ENCODE data around the gene CCDC33. TPM values are rescaled to one million over a fixed set of nuclear protein-coding genes. Genes with fewer than 3 reads are reported as not detected.

The CCDC33 gene
- total RNA-seq, 1 donor from 2014 or later = not detected

- no peak for DNase-seq (ENCODE audit: extremely low spot score, unreplicated experiment)
- H3K27ac Mint-ChIP-seq (ENCODE audit: unreplicated experiment) = peak overlapping the region; percentile 59
- peaks cover 74% of the 10 kb centered on the region for H3K4me1 Mint-ChIP-seq (ENCODE audit: unreplicated experiment)
- H3K27me3 Mint-ChIP-seq (ENCODE audit: unreplicated experiment) = no peaks in the 10 kb centered on the region
- H3K36me3 Mint-ChIP-seq (ENCODE audit: unreplicated experiment) = no peaks in the 10 kb centered on the region
- TF ChIP-seq CTCF (IDR thresholded peaks at IDR 0.05) = no peak
- H3K4me3 Mint-ChIP-seq (ENCODE audit: unreplicated experiment) = no peak overlapping the region
- no peaks in the 10 kb centered on the region for H3K9me3 Mint-ChIP-seq (ENCODE audit: unreplicated experiment)
These were observed 32.2 kb upstream of the CCDC33 start for GRCh38 chr15:74203914-74204431.

DNA sequence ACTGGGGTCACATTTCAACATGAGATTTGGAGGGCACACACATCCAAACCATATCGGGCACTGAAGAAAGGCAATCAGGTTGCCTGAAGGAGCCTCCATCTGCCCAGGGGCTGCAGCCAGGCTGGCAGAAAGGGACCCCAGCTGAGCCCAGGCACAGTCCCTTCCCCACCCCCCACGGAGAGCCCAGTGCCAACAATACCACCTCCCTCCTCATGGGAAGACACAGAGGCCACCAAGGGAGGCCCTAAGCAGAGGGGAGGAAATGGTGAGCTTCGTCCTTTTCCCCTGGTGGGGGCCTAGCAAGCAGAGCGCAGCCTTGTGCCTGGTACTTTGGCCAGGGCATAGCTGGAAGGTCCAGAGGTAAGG, 30.6 kb upstream of the CCDC33 start:
- no peak overlapping the region for H3K4me3 Mint-ChIP-seq (ENCODE audit: unreplicated experiment)
- no peak for DNase-seq (ENCODE audit: extremely low spot score, unreplicated experiment)
- no peaks in the 10 kb centered on the region for H3K27me3 Mint-ChIP-seq (ENCODE audit: unreplicated experiment)
- TF ChIP-seq CTCF (IDR thresholded peaks at IDR 0.05) = no peak
- H3K27ac Mint-ChIP-seq (ENCODE audit: unreplicated experiment) = no peak overlapping the region
- no peaks in the 10 kb centered on the region for H3K36me3 Mint-ChIP-seq (ENCODE audit: unreplicated experiment)
- peaks cover 78% of the 10 kb centered on the region for H3K4me1 Mint-ChIP-seq (ENCODE audit: unreplicated experiment)
- H3K9me3 Mint-ChIP-seq (ENCODE audit: unreplicated experiment) = no peaks in the 10 kb centered on the region

- H3K27me3 Mint-ChIP-seq (ENCODE audit: unreplicated experiment) = no peaks in the 10 kb centered on the region
- H3K36me3 Mint-ChIP-seq (ENCODE audit: unreplicated experiment) = no peaks in the 10 kb centered on the region
- TF ChIP-seq CTCF (IDR thresholded peaks at IDR 0.05) = no peak
- H3K9me3 Mint-ChIP-seq (ENCODE audit: unreplicated experiment) = no peaks in the 10 kb centered on the region
- H3K4me1 Mint-ChIP-seq (ENCODE audit: unreplicated experiment) = peaks cover 65% of the 10 kb centered on the region
- DNase-seq (ENCODE audit: extremely low spot score, unreplicated experiment) = no peak
- no peak overlapping the region for H3K27ac Mint-ChIP-seq (ENCODE audit: unreplicated experiment)
- no peak overlapping the region for H3K4me3 Mint-ChIP-seq (ENCODE audit: unreplicated experiment)
These were observed 29.3 kb upstream of the CCDC33 start for GRCh38 chr15:74206801-74207281.

GRCh38 chr15:74207652-74208440, 28.3 kb upstream of the CCDC33 start:
- H3K27me3 Mint-ChIP-seq (ENCODE audit: unreplicated experiment) = no peaks in the 10 kb centered on the region

More at GRCh38 chr15:74207652-74208440, 28.3 kb upstream of the CCDC33 start:
- Mint-ChIP-seq H3K4me3 (ENCODE audit: unreplicated experiment) (no peak overlapping the region), H3K36me3 (ENCODE audit: unreplicated experiment) (no peaks in the 10 kb centered on the region), H3K9me3 (ENCODE audit: unreplicated experiment) (no peaks in the 10 kb centered on the region), H3K27ac (ENCODE audit: unreplicated experiment) (no peak overlapping the region), H3K4me1 (ENCODE audit: unreplicated experiment) (peaks cover 57% of the 10 kb centered on the region)
- TF ChIP-seq CTCF (IDR thresholded peaks at IDR 0.05) = no peak
- DNase-seq (ENCODE audit: extremely low spot score, unreplicated experiment) = no peak

Measured in osteocyte (in vitro differentiated cells).